Neural cell (in vitro differentiated cells): ENCODE results near the gene MYPOP. TPM values are rescaled to one million over a fixed set of nuclear protein-coding genes. Genes with fewer than 3 reads are reported as not detected.

ENCODE experiments used
- H2AFZ ChIP-seq: fragments of 200-600, 300-800 bp; sonication (generic), shearing (Covaris generic); 2 replicates; pipeline ENCODE4 v1.6.0; 2014; ENCODE audit warnings: low read depth, mild to moderate bottlenecking, antibody characterized with exemption, low read length, moderate library complexity
- H3F3A ChIP-seq: fragments of 200-600 bp; shearing (Covaris generic); 2 replicates; pipeline ENCODE4 v1.6.1; 2016; ENCODE audit warnings: mild to moderate bottlenecking, moderate library complexity, mixed read lengths, antibody characterized with exemption, low read length; ENCODE audit not compliant: insufficient read depth, poor library complexity, severe bottlenecking
- H3K27ac ChIP-seq: fragments of 200-600, 300-800 bp; sonication (generic), shearing (Covaris generic); 2 replicates; pipeline ENCODE4 v1.5.1; 2014; ENCODE audit warnings: mild to moderate bottlenecking, low read length, moderate library complexity
- H3K27me3 ChIP-seq: fragments of 300-800, 200-600 bp; sonication (generic), shearing (Covaris generic); 2 replicates; pipeline ENCODE4 v1.6.0; 2014; ENCODE audit warnings: mild to moderate bottlenecking, low read depth, low read length, moderate library complexity; ENCODE audit not compliant: insufficient read depth
- H3K36me3 ChIP-seq: fragments of 300-800, 200-600 bp; sonication (generic), shearing (Covaris generic); 2 replicates; pipeline ENCODE4 v1.5.1; 2014; ENCODE audit warnings: mild to moderate bottlenecking, antibody characterized with exemption, low read length, moderate library complexity; ENCODE audit not compliant: insufficient read depth
- H3K4me2 ChIP-seq: fragments of 300-800, 200-600 bp; sonication (generic), shearing (Covaris generic); 2 replicates; pipeline ENCODE4 v1.6.0; 2014; ENCODE audit warnings: mild to moderate bottlenecking, low read length
- H3K4me3 ChIP-seq: fragments of 300-800, 200-600 bp; sonication (generic), shearing (Covaris generic); 2 replicates; pipeline ENCODE4 v1.5.1; 2014; ENCODE audit warnings: mild to moderate bottlenecking, low read length, moderate library complexity
- H3K79me2 ChIP-seq: fragments of 200-600 bp; shearing (Covaris generic); replicated peaks from 2 replicates; pipeline ENCODE4 v1.6.0; 2014; ENCODE audit warnings: mild to moderate bottlenecking, low read length, moderate library complexity; ENCODE audit not compliant: insufficient read depth
- H3K9ac ChIP-seq: fragments of 300-800, 200-600 bp; sonication (generic), shearing (Covaris generic); 2 replicates; pipeline ENCODE4 v1.6.1; 2016; ENCODE audit warnings: mild to moderate bottlenecking, low read length, mixed read lengths
- H3K9me2 ChIP-seq: fragments of 200-600 bp; shearing (Covaris generic); 2 replicates; pipeline ENCODE4 v1.6.1; 2016; ENCODE audit warnings: mild to moderate bottlenecking, low read length, mixed read lengths; ENCODE audit not compliant: insufficient read depth
- H3K9me3 ChIP-seq: fragments of 200-600, 300-800 bp; sonication (generic), shearing (Covaris generic); 2 replicates; pipeline ENCODE4 v1.6.1; 2016; ENCODE audit warnings: mild to moderate bottlenecking, mixed run types, low read length, moderate library complexity, mixed read lengths
- H4K20me1 ChIP-seq: fragments of 200-600 bp; shearing (Covaris generic); 2 replicates; pipeline ENCODE4 v1.6.1; 2016; ENCODE audit warnings: mild to moderate bottlenecking, mixed run types; ENCODE audit not compliant: insufficient read depth
- EP300 ChIP-seq: fragments of 450-650 bp; conservative IDR thresholded peaks from 2 replicates; pipeline ENCODE4 v1.6.1; 2014; ENCODE audit warnings: antibody characterized with exemption, mild to moderate bottlenecking, moderate library complexity; ENCODE audit not compliant: poor library complexity, severe bottlenecking
- EZH2 ChIP-seq: fragments of 200-600, 300-800 bp; shearing (Covaris generic), sonication (generic); IDR thresholded peaks from 2 replicates; pipeline ENCODE4 v1.6.1; 2014; ENCODE audit warnings: antibody characterized with exemption, low read length, borderline replicate concordance, mild to moderate bottlenecking; ENCODE audit not compliant: insufficient read depth, poor library complexity, severe bottlenecking
- MXI1 ChIP-seq: fragments of 450-650 bp; conservative IDR thresholded peaks from 2 replicates; pipeline ENCODE4 v1.6.1; 2014; ENCODE audit warnings: antibody characterized with exemption, mild to moderate bottlenecking; ENCODE audit not compliant: poor library complexity, severe bottlenecking
- POLR2AphosphoS5 ChIP-seq: IDR thresholded peaks from 2 replicates; pipeline ENCODE4 v1.6.1; 2012
- RAD21 ChIP-seq: fragments of 450-650 bp; conservative IDR thresholded peaks from 2 replicates; pipeline ENCODE4 v1.6.1; 2014; ENCODE audit warnings: antibody characterized with exemption, mild to moderate bottlenecking, moderate library complexity
- REST ChIP-seq: IDR thresholded peaks from 2 replicates; pipeline ENCODE4 v1.6.1; 2012; ENCODE audit warnings: borderline replicate concordance
- SMC3 ChIP-seq: fragments of 450-650 bp; conservative IDR thresholded peaks from 2 replicates; pipeline ENCODE4 v1.6.1; 2014; ENCODE audit warnings: antibody characterized with exemption, mild to moderate bottlenecking, moderate library complexity; ENCODE audit not compliant: poor library complexity
- TAF1 ChIP-seq: IDR thresholded peaks from 2 replicates; pipeline ENCODE4 v1.6.1; 2012; ENCODE audit warnings: low read depth
- polyA plus RNA-seq: library from polyadenylated mRNA; depleted of rRNA; stranded (reverse); fragments of >200 nt; gene quantifications from 2 replicates; pipeline ENCODE4 v1.2.3, GENCODE V29; 2014
- TF ChIP-seq, protein P1 (sequence below): fragments of 450-650 bp; IDR thresholded peaks from 2 replicates; pipeline ENCODE4 v1.5.1; 2014; ENCODE audit warnings: antibody characterized with exemption, mild to moderate bottlenecking, moderate library complexity; ENCODE audit not compliant: poor library complexity, severe bottlenecking

The MYPOP gene
- polyA plus RNA-seq, 1 donor from 2014 or later: 0.90 TPM

DNA sequence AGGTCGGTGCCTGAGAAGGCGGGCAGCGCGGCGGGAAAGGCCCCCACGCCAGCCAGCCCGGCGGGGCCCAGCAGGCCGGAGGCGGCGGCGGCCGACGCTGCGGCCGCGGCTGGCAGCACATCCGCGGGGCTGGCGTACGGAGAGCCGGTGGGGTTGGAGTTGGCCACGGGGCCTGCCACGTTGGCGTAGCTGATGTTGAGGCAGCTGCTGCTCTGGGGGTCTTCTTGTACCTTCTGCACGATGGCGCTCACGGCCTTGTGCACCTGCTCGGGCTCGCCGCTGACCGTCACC, 38.0 kb upstream of the MYPOP start:
- no peaks in the 10 kb centered on the region for H3K9me3 ChIP-seq
- no peaks in the 10 kb centered on the region for H3F3A ChIP-seq
- H4K20me1 ChIP-seq: peaks cover 10% of the 10 kb centered on the region
- no peak overlapping the region for H3K9ac ChIP-seq
- H2AFZ ChIP-seq: no peak overlapping the region
- H3K9me2 ChIP-seq: no peaks in the 10 kb centered on the region
- no peaks in the 10 kb centered on the region for H3K27me3 ChIP-seq
- H3K79me2 ChIP-seq: peaks cover 10% of the 10 kb centered on the region
- H3K27ac ChIP-seq: no peak overlapping the region
- H3K4me2 ChIP-seq: no peak overlapping the region
- H3K36me3 ChIP-seq: peaks cover 31% of the 10 kb centered on the region
- no peak overlapping the region for H3K4me3 ChIP-seq
- TF ChIP-seq REST (no peak), EZH2 (no peak), POLR2AphosphoS5 (no peak), TAF1 (no peak), SMC3 (no peak), RAD21 (no peak), EP300 (no peak), MXI1 (no peak)
- TF ChIP-seq, protein P1, sequence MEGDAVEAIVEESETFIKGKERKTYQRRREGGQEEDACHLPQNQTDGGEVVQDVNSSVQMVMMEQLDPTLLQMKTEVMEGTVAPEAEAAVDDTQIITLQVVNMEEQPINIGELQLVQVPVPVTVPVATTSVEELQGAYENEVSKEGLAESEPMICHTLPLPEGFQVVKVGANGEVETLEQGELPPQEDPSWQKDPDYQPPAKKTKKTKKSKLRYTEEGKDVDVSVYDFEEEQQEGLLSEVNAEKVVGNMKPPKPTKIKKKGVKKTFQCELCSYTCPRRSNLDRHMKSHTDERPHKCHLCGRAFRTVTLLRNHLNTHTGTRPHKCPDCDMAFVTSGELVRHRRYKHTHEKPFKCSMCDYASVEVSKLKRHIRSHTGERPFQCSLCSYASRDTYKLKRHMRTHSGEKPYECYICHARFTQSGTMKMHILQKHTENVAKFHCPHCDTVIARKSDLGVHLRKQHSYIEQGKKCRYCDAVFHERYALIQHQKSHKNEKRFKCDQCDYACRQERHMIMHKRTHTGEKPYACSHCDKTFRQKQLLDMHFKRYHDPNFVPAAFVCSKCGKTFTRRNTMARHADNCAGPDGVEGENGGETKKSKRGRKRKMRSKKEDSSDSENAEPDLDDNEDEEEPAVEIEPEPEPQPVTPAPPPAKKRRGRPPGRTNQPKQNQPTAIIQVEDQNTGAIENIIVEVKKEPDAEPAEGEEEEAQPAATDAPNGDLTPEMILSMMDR: no peak

- Histone ChIP-seq H3K27ac (no peak overlapping the region), H3K27me3 (no peaks in the 10 kb centered on the region), H3K9me3 (no peaks in the 10 kb centered on the region), H3K9me2 (no peaks in the 10 kb centered on the region), H4K20me1 (peaks cover 10% of the 10 kb centered on the region), H3K79me2 (peaks cover 10% of the 10 kb centered on the region), H3K9ac (no peak overlapping the region), H3F3A (no peaks in the 10 kb centered on the region), H3K36me3 (peaks cover 33% of the 10 kb centered on the region), H3K4me3 (no peak overlapping the region), H3K4me2 (no peak overlapping the region), H2AFZ (no peak overlapping the region)
- TF ChIP-seq EP300: no peak
- no peak for TF ChIP-seq REST
- TF ChIP-seq SMC3: no peak
These were observed 37.5 kb upstream of the MYPOP start for GRCh38 chr19:45939792-45940514.
